IPS DF 6.9 (cell line): ENCODE measurements around the gene ITGB3BP.

Experiments used
- DNase-seq: peaks from one replicate; pipeline ENCODE4 v3.0.0-alpha.2; 2013; ENCODE audit warnings: low read depth, low spot score
- H3K27ac ChIP-seq: one replicate; pipeline ENCODE4 v1.5.1; 2013; ENCODE audit warnings: low read length, control low read depth
- H3K27me3 ChIP-seq: 2 replicates; pipeline ENCODE4 v1.6.1; 2013; ENCODE audit warnings: mild to moderate bottlenecking, low read length; ENCODE audit not compliant: control insufficient read depth, insufficient read depth
- H3K36me3 ChIP-seq: 2 replicates; pipeline ENCODE4 v1.6.1; 2013; ENCODE audit warnings: low read length; ENCODE audit not compliant: control insufficient read depth, insufficient read depth
- H3K4me1 ChIP-seq: 2 replicates; pipeline ENCODE4 v1.6.1; 2013; ENCODE audit warnings: low read length; ENCODE audit not compliant: control insufficient read depth, insufficient read depth
- H3K4me3 ChIP-seq: 2 replicates; pipeline ENCODE4 v1.5.1; 2013; ENCODE audit warnings: mild to moderate bottlenecking, low read length
- H3K9me3 ChIP-seq: 2 replicates; pipeline ENCODE4 v1.6.1; 2013; ENCODE audit warnings: low read length, inconsistent platforms; ENCODE audit not compliant: control insufficient read depth, insufficient read depth
- WGBS: extraction: QIAGEN DNeasy Blood & Tissue Kit; methylation state at CpG from one replicate; pipeline ENCODE4 v1.1.7; 2013; ENCODE audit warnings: mixed read lengths, missing lambda C conversion rate; ENCODE audit not compliant: insufficient read length, insufficient coverage; 5-methylcytosine and 5-hydroxymethylcytosine counted together

Gene ITGB3BP

DNA sequence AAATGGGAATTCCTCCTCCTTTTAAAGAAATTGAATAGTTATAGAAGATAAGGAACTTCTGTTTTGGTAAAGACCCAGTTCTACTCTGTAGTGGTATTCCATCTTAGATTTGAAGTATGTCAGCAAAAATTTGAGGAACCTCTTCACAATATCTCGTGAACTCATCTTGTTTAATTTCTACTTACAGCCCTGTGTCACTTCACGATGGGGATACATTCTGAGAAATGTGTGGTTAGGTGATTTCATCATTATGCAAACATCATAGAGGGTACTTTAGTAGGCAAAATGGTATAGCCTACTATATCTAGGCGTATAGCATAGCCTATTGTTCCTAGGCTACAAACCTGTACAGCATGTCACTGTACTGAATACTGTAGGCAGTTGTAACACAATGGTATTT is 119.6 kb downstream of the ITGB3BP start:
- Histone ChIP-seq H3K4me1 (no peaks in the 10 kb centered on the region), H3K36me3 (no peaks in the 10 kb centered on the region; the same call in 1 of the 2 replicates), H3K27me3 (no peaks in the 10 kb centered on the region), H3K4me3 (no peak overlapping the region), H3K9me3 (no peaks in the 10 kb centered on the region), H3K27ac (no peak overlapping the region)
- WGBS, result no CpG with 5 or more reads among the region's 3 CpGs
- DNase-seq, result no peak

DNA sequence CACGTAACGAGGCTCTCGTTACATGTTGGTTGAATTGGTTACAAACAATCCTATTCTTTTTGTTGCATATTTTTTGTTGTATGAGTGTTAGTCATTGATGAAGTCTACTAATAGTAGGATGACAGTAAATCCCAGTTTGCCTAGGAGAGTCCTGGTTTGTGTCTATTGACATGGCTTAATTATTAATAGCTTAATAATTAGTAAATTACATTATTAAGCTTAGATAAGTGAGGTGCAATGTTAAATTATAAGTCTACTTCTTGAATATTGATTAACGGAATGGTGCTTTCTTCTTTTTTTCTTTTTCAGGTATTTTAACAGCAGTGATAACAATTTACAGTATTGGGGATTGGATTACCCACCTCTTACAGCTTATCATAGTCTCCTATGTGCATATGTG is 121.1 kb downstream of the ITGB3BP start:
- no peaks in the 10 kb centered on the region; the same call in 1 of the 2 replicates for H3K36me3 ChIP-seq
- no CpG with 5 or more reads among the region's 4 CpGs for WGBS

More for the DNA sequence above, 121.1 kb downstream of the ITGB3BP start:
- Histone ChIP-seq H3K27ac (no peak overlapping the region), H3K27me3 (no peaks in the 10 kb centered on the region), H3K9me3 (no peaks in the 10 kb centered on the region), H3K4me1 (no peaks in the 10 kb centered on the region), H3K4me3 (no peak overlapping the region)
- no peak for DNase-seq
